HAP-1 (cell line): ENCODE results near the gene DCAF15.
A peak's percentile ranks its signal among the peaks of the same experiment; 100 is the strongest.

Experiments
- DNase-seq, 2 experiments: peaks; one replicate each; pipeline ENCODE4 v3.0.0-alpha.2; 2016 to 2020; ENCODE audit warnings: low spot score in 2 of 2
- H3K27me3 ChIP-seq: fragments of 250-450 bp; sonication (Bioruptor Pico); 2 replicates; pipeline ENCODE4 v1.5.1; 2020; ENCODE audit warnings: low read depth, mild to moderate bottlenecking, moderate library complexity
- H3K36me3 ChIP-seq: fragments of 250-450 bp; sonication (Bioruptor Pico); replicated peaks from 2 replicates; pipeline ENCODE4 v1.5.1; 2020; ENCODE audit warnings: mild to moderate bottlenecking
- H3K4me1 ChIP-seq: fragments of 250-450 bp; sonication (Bioruptor Pico); 2 replicates; pipeline ENCODE4 v1.5.1; 2020; ENCODE audit warnings: mild to moderate bottlenecking
- H3K4me3 ChIP-seq: fragments of 250-450 bp; sonication (Bioruptor Pico); 2 replicates; pipeline ENCODE4 v1.5.1; 2020; ENCODE audit warnings: mild to moderate bottlenecking, moderate library complexity
- H3K9me3 ChIP-seq: fragments of 250-450 bp; sonication (Bioruptor Pico); 2 replicates; pipeline ENCODE4 v1.5.1; 2020; ENCODE audit warnings: mild to moderate bottlenecking, moderate library complexity
- in situ Hi-C: fragments of 300-500 bp; cut with MboI; formaldehyde crosslinking; loops from 3 replicates; pipeline ENCODE4 v1.14.3; 2020; ENCODE audit warnings: low sequenced_read_pairs, inconsistent platforms, mixed read lengths

Gene DCAF15, protein sequence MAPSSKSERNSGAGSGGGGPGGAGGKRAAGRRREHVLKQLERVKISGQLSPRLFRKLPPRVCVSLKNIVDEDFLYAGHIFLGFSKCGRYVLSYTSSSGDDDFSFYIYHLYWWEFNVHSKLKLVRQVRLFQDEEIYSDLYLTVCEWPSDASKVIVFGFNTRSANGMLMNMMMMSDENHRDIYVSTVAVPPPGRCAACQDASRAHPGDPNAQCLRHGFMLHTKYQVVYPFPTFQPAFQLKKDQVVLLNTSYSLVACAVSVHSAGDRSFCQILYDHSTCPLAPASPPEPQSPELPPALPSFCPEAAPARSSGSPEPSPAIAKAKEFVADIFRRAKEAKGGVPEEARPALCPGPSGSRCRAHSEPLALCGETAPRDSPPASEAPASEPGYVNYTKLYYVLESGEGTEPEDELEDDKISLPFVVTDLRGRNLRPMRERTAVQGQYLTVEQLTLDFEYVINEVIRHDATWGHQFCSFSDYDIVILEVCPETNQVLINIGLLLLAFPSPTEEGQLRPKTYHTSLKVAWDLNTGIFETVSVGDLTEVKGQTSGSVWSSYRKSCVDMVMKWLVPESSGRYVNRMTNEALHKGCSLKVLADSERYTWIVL

DNA sequence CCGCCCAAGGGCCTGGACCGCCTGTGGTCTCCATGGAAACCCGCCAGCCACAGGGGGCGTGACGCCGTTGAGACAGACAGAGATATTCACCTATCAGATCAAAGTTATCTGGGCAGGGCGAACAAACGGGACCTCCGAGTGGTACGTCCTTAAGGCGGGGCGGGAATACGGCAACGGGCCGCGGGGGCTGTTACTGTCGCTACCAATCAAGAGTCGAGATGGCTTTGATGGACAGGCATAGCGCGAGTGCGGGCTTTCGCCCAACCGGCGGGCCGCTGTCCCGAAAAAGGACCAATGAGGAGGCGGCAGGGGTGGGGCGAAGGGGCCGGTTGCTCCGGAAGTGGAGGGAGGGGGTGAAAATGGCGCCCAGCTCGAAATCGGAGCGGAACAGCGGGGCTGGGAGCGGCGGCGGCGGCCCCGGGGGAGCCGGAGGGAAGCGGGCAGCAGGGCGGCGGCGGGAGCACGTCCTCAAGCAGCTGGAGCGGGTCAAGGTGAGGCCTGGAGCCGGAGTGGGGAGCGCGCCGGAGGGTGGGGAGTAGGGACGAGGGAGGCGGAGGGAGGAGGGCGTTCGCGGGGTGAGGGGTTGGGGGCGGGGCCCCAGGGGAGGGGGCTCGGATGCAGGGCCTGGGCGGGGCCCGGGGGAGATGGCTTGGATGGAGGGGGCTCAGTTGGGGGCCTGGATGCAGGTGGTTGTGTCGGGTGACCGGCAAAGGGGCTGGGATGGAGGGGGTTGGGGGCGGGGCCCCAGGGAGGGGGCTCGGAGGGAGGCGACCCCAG is at the start of gene DCAF15:
Gene DCAF15 (plus strand): TSS at position 356 of the 777 bp plus-strand sequence. CDS start 4 bp downstream, at position 360.
- DNase-seq, result peak; percentile 99 to 100
- peaks cover 28% of the 10 kb centered on the region for H3K36me3 ChIP-seq
- H3K9me3 ChIP-seq, result no peaks in the 10 kb centered on the region
- peak within 1 kb of the TSS; percentile 84 for H3K4me3 ChIP-seq
- H3K4me1 ChIP-seq, result peaks cover 5% of the 10 kb centered on the region
- no peaks in the 10 kb centered on the region for H3K27me3 ChIP-seq
- in situ Hi-C loops, result no loop called here

DNA sequence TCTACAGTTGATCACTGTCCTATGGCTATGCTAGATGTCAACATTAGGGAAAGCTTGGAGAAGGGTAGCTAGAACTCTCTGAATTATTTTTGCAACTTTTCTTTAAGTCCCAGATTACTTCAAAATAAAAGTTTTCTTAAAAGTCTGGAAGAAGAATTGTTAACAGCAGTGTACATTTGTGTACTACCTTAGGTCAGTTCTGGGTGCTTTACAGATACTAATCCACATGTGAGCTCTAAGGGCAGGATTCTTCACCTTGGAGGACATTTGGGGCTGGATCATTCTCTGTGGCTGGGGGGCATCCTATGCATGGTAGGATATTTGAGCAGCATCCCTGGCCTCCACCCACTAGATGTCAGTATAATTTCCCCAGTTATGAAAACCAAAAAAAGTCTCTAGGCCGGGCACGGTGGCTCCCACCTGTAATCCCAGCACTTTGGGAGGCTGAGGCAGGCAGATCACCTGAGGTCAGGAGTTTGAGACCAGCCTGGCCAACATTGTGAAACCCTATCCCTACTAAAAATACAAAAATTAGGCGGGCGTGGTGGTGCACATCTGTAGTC is 49.2 kb upstream of the DCAF15 start:
- Histone ChIP-seq H3K36me3 (no peaks in the 10 kb centered on the region), H3K9me3 (no peaks in the 10 kb centered on the region), H3K4me1 (peaks cover 8% of the 10 kb centered on the region), H3K4me3 (no peak overlapping the region), H3K27me3 (no peaks in the 10 kb centered on the region)
- peak; percentile 22 to 46 for DNase-seq
- in situ Hi-C loops, result no loop called here

DNA sequence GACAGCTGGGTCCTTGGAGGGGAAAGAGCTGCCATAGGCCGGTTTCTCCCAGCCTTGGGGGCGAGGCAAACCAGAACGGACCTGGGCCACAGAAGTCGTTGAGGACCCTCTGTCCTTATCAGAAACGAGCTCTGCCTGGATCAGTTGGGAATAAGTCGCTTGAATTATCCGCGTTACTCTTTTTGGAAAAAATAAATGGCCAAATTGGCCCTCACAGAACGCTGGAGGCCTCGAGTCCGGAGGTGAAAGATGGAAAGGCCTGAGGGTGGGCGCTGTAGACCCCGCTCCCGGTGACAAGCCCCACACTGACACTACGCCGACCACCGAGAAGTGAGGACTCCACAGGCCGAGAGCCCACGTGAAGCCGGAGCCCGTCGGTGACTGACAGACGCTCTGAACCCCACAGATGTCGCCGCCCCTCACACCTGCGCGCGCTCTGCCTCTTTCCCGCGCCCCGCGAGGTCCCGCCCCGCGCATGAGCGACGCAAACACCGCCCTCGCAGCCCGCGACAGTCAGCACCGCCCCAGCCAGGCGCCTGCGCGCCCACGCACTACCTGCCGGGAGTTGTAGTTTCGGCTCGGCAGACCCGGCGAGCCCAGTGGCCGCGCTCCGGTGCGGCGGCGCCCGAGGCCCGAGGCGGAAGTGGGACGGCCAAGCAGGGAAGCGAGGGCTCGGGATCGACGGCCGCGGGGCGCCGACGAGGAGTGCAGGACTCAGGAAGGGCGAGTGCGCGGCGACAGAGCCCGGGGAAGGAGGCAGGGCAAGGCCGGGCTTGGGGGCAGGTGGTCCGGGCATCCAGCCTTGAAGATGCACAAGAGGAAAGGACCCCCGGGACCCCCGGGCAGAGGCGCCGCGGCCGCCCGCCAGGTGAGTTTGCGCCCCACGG is 46.4 kb upstream of the DCAF15 start, which contains the start of the genes BRME1 and CC2D1A:
Gene BRME1 (minus strand): TSS at position 484 of the 887 bp plus-strand sequence. CDS start 1,225 bp downstream, outside the sequence.
Gene CC2D1A (plus strand): TSS at position 568 of the 887 bp plus-strand sequence. CDS start 241 bp downstream, at position 809.
- Histone ChIP-seq H3K4me3 (peak within 1 kb of the TSS; percentile 76), H3K9me3 (no peaks in the 10 kb centered on the region), H3K27me3 (no peaks in the 10 kb centered on the region), H3K36me3 (peaks cover 10% of the 10 kb centered on the region), H3K4me1 (peaks cover 8% of the 10 kb centered on the region)
- in situ Hi-C loops, result no loop called here
- peak; percentile 78 to 95 for DNase-seq

DNA sequence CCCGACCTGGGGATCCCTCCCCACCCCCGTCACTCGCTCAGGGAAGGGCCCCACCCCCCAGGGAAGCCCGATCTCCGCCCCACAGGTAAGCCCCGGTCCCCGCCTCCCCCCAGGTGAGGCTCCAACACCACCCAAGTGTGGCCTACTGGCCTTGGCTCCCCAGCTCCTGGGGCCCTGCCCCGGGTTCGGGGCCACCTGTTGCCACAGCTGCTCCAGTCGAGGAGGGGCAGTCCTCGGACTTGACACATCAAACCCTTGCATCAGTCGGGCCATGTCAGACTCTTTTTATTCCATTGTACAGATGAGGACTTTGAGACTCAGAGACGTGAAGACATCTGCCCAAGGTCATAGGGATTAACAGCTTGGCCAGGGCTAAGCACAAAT is 45.8 kb upstream of the DCAF15 start:
- no peak for DNase-seq
- Histone ChIP-seq H3K4me3 (peak overlapping the region; percentile 76), H3K4me1 (peaks cover 8% of the 10 kb centered on the region), H3K27me3 (no peaks in the 10 kb centered on the region), H3K9me3 (no peaks in the 10 kb centered on the region), H3K36me3 (peaks cover 10% of the 10 kb centered on the region)
- in situ Hi-C loops, result no loop called here

DNA sequence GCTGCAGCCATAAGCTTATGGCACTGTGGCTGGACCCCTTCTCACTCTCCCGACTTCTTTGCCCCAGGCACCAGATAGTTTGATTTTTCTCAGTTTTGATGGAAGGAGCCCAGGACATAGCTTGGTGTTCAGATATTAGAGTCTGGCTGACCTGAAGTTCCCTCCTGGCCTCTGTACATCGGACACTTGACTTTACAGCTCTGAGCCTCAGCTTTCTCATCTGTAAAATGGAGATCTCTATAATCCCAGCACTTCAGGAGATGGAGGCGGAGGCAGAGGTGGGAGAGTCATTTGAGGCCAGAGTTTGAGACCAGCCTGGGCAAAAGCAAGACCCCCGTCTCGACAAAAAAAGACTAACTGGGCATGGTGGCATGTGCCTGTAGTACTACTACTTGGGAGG is 45.4 kb upstream of the DCAF15 start:
- no peak for DNase-seq
- Histone ChIP-seq H3K9me3 (no peaks in the 10 kb centered on the region), H3K4me1 (peaks cover 8% of the 10 kb centered on the region), H3K36me3 (peaks cover 10% of the 10 kb centered on the region), H3K4me3 (peak overlapping the region; percentile 76), H3K27me3 (no peaks in the 10 kb centered on the region)
- in situ Hi-C loops, result no loop called here

DNA sequence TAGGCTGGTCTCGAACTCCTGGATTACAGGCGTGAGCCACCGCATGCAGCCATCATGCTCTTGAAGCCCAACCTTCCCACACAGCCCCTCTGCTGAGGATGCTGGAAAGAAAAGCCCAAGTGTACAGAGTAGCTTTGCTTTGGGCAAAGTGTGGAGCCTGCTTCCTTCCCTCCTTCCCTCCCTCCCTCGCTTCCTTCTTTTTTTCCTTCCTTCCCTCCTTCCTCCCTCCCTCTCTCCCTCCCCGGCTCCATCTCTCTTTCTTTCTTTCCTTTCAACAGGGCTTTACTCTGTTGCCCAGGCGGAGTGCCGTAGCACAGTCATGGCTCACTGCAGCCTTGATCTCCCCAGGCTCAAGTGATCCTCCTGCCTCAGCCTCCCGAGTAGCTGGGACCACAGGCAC is 43.6 kb upstream of the DCAF15 start:
- Histone ChIP-seq H3K9me3 (no peaks in the 10 kb centered on the region), H3K4me1 (peaks cover 8% of the 10 kb centered on the region), H3K4me3 (no peak overlapping the region), H3K27me3 (no peaks in the 10 kb centered on the region), H3K36me3 (peaks cover 24% of the 10 kb centered on the region)
- DNase-seq, result no peak
- in situ Hi-C loops, result no loop called here

DNA sequence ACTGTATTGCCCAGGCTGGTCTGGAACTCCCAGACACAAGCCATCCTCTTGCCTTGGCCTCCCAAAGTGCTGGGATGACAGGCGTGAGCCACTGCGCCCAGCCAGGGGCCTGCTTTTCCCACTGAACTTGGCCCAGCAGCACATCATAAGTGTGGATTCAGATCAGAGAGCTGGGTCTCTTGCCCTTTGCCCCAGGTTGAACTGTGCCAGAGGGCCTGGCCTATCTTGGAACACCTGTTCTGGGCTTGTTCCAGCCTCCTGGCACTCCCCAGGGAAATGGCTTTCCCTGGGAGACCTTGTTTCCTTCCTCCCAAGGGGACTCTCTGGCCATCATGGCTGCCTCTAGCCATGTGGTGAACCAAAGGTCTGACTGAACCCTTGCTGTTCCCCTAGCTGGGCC is 42.9 kb upstream of the DCAF15 start:
- Histone ChIP-seq H3K4me1 (peaks cover 8% of the 10 kb centered on the region), H3K9me3 (no peaks in the 10 kb centered on the region), H3K36me3 (peaks cover 29% of the 10 kb centered on the region), H3K27me3 (no peaks in the 10 kb centered on the region), H3K4me3 (no peak overlapping the region)
- DNase-seq, result no peak
- in situ Hi-C loops, result no loop called here

DNA sequence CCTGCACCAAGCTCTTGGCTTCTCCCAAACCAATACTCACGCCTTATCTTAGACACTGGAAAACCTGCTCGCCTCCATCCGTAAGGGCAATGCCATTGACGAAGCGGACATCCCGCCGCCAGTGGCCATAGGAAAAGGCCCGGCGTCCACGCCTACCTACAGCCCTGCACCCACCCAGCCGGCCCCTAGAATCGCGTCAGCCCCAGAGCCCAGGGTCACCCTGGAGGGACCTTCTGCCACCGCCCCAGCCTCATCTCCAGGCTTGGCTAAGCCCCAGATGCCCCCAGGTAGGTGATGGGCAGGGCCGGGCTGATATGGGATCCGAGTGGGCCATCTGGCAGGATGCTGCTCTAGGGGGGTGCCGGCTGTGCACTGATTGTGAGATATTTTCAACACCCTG is 39.0 kb upstream of the DCAF15 start:
- H3K9me3 ChIP-seq, result no peaks in the 10 kb centered on the region
- in situ Hi-C loops, result no loop called here
- no peaks in the 10 kb centered on the region for H3K4me1 ChIP-seq
- H3K27me3 ChIP-seq, result no peaks in the 10 kb centered on the region
- H3K36me3 ChIP-seq, result peaks cover 48% of the 10 kb centered on the region
- DNase-seq, result no peak
- no peak overlapping the region for H3K4me3 ChIP-seq

DNA sequence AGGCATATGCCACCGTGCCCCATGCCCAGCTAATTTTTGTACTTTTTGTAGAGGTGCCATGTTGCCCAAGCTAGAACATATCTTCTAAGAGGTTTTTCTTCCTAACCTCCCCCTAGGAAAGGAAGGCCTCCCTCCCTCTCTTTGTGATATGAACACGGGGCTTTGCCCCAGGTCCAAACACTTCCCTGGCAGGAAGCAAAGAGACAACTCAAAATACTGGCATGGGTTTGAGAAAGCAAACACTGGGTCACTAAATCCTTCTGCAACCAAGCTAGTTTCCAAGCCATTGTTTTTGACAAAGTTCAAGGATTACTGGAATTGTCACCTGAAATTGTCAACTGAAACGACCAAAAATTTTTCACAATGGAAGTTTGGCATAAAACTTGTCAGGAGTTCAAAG is 37.5 kb upstream of the DCAF15 start:
- Histone ChIP-seq H3K27me3 (no peaks in the 10 kb centered on the region), H3K36me3 (peaks cover 56% of the 10 kb centered on the region), H3K4me1 (no peaks in the 10 kb centered on the region), H3K4me3 (no peak overlapping the region), H3K9me3 (no peaks in the 10 kb centered on the region)
- in situ Hi-C loops, result no loop called here
- no peak for DNase-seq

DNA sequence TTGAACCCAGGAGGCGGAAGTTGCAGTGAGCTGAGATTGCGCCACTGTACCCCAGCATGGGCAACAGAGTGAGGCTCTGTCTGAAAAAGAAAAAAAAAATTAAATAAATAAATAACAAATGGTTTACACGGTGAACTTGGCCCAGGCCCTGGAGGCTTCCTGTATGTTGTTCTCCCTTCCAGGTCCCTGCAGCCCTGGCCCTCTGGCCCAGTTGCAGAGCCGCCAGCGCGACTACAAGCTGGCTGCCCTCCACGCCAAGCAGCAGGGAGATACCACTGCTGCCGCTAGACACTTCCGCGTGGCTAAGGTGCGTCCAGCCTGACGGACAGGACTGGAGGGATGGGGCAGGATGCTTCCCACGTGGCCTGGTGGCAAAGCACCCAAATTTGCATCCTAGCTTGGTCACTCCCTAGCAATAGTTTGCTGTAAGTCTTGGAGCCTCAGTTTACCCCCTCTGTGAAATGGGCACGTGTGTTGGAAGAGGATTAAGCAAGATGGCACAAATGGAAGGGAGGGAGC is 34.4 kb upstream of the DCAF15 start:
- Histone ChIP-seq H3K9me3 (no peaks in the 10 kb centered on the region), H3K27me3 (no peaks in the 10 kb centered on the region), H3K36me3 (peaks cover 68% of the 10 kb centered on the region), H3K4me3 (no peak overlapping the region), H3K4me1 (no peaks in the 10 kb centered on the region)
- in situ Hi-C loops, result no loop called here
- no peak for DNase-seq

DNA sequence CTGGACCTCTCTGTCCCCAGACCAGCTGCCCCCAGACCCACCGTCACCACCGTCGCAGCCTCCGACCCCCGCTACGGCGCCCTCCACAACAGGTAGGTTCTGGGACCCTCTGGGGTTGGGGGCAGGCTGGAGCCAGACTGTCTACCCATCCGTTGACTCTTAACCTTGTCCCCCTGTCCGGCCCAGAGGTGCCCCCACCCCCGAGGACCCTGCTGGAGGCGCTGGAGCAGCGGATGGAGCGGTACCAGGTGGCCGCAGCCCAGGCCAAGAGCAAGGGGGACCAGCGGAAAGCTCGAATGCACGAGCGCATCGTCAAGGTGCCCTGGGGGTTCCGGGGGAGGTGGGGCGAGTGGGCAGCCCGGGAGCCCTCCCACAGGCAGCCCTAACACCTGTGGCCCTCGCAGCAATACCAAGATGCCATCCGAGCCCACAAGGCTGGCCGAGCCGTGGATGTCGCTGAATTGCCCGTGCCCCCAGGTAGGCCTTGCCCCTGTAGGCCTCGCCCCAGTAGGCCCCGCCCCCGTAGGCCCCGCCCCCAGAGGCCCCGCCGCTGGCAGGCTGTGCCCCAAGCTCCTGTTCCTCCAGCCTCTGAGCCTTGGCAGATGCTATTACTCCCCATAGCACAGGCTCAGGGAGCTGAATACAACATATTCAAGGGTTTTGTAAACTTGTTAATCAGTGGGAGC is 33.4 kb upstream of the DCAF15 start:
- in situ Hi-C loops, result no loop called here
- Histone ChIP-seq H3K9me3 (no peaks in the 10 kb centered on the region), H3K4me3 (no peak overlapping the region), H3K4me1 (no peaks in the 10 kb centered on the region), H3K36me3 (peaks cover 67% of the 10 kb centered on the region), H3K27me3 (no peaks in the 10 kb centered on the region)
- no peak for DNase-seq

DNA sequence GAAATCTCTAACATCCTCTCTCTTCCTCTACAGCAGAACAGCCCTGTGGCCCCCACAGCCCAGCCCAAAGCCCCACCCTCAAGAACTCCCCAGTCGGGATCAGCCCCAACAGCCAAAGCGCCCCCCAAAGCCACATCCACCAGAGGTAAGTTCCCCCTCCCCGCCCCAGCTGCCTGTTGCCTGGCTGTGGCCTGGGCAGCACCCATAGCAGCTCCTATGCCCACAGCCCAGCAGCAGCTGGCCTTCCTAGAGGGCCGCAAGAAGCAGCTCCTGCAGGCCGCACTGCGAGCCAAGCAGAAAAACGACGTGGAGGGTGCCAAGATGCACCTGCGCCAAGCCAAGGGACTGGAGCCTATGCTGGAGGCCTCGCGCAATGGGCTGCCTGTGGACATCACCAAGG is 31.8 kb upstream of the DCAF15 start:
- H3K4me1 ChIP-seq, result no peaks in the 10 kb centered on the region
- H3K4me3 ChIP-seq, result no peak overlapping the region
- no peaks in the 10 kb centered on the region for H3K27me3 ChIP-seq
- peaks cover 72% of the 10 kb centered on the region for H3K36me3 ChIP-seq
- no peaks in the 10 kb centered on the region for H3K9me3 ChIP-seq
- DNase-seq, result no peak
- in situ Hi-C loops, result no loop called here
